Measurements from ENCODE around the gene RPRD1B. TPM values are rescaled to one million over a fixed set of nuclear protein-coding genes. Genes with fewer than 3 reads are reported as not detected.
"Not testable (repeated sequence)": the region's sequence is repeated elsewhere in the genome, so short reads cannot be mapped to it uniquely, and the experiment has no call there.

Gene RPRD1B
- total and polyA plus RNA-seq, 4 donors = 5.8 to 34.3 (median 29.4) TPM

DNA sequence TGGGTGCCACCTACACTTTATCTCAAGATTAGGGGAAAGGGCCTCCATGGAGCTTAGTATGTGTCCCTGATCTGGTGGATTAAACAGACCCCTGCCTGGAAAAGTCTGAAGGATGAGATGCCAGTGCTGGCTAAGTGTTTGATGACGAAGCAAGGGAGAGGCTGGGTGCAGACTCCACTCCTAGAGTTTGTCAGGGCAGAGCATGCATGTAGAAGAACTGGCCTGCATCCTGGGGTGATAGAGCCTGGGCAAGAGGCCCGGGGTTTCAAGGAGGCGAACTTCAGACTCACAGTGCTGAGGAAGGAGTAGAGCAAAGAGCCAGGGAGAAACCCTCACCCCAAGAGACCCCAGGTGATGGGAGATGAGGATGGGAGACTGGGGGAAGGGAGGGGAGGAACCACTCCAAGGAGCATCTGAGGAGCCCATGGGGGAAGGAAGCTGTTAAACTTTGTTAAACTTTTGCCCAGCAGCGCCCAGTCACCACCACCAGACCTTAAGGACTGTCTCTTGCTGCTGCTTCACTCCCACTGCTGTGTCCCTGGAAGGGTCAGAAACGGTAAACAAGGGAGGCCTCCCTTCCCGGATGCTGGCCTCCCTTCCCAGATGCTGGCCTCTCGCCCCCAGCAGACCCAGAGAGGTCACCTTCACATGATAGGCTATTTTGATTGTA, 61.6 kb downstream of the RPRD1B start:
- H3K4me3 ChIP-seq (ENCODE audit: low read depth in 1 of 3, low read length in 3 of 3) = no peak overlapping the region
- H3K27ac ChIP-seq (ENCODE audit: low read depth in 1 of 2, low read length in 2 of 2) = peak overlapping the region; percentile 64 to 75
- H3K9me3 ChIP-seq (ENCODE audit: control insufficient read depth in 4 of 4, low read length in 3 of 4) = no peaks in the 10 kb centered on the region
- H3K4me1 ChIP-seq (ENCODE audit: control insufficient read depth in 4 of 4, insufficient read depth in 4 of 4, low read length in 3 of 4) = peaks cover 0 to 7% (median 3%) of the 10 kb centered on the region in 4 donors
- no peak for DNase-seq (ENCODE audit: low spot score)
- H3K36me3 ChIP-seq (ENCODE audit: control insufficient read depth in 4 of 4, insufficient read depth in 3 of 4, low read depth in 1 of 4, low read length in 3 of 4) = peaks cover 2 to 12% (median 10%) of the 10 kb centered on the region in 4 donors
- WGBS = 71% methylated on average over 7 of the region's 7 CpGs
- H3K9ac ChIP-seq (ENCODE audit: low read depth in 1 of 2, low read length in 2 of 2) = no peak overlapping the region
- TF ChIP-seq FOXA1 (IDR thresholded peaks at IDR 0.05) (no peak), NR2F2 (IDR thresholded peaks at IDR 0.05) (peak; percentile 90), FOXA2 (IDR thresholded peaks at IDR 0.05) (no peak)
- TF ChIP-seq, protein P1, sequence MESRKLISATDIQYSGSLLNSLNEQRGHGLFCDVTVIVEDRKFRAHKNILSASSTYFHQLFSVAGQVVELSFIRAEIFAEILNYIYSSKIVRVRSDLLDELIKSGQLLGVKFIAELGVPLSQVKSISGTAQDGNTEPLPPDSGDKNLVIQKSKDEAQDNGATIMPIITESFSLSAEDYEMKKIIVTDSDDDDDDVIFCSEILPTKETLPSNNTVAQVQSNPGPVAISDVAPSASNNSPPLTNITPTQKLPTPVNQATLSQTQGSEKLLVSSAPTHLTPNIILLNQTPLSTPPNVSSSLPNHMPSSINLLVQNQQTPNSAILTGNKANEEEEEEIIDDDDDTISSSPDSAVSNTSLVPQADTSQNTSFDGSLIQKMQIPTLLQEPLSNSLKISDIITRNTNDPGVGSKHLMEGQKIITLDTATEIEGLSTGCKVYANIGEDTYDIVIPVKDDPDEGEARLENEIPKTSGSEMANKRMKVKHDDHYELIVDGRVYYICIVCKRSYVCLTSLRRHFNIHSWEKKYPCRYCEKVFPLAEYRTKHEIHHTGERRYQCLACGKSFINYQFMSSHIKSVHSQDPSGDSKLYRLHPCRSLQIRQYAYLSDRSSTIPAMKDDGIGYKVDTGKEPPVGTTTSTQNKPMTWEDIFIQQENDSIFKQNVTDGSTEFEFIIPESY (IDR thresholded peaks at IDR 0.05) = no peak
- H3K27me3 ChIP-seq (ENCODE audit: control insufficient read depth in 4 of 4, insufficient read depth in 4 of 4, low read length in 3 of 4) = no peaks in the 10 kb centered on the region

DNA sequence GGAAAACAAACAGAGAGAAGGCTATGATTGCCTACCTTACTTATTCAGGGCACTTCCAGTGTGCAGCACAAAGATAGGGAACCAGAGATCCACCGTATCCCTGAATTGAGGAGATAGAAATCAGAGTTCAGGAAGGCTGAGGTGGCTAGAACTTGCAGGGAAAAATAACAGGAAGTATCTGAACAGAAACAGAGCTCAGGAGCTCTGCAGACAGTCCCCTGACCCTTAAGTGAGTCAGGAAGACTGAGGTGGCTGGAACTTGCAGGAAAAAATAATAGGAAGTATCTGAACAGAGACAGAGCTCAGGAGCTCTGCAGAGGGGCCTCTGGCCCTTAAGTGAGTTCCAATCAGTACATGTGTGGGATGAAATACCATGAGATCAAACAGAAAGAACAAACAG, 65.4 kb downstream of the RPRD1B start:
- H3K36me3 ChIP-seq (ENCODE audit: control insufficient read depth in 4 of 4, insufficient read depth in 3 of 4, low read depth in 1 of 4, low read length in 3 of 4) = no peaks in the 10 kb centered on the region
- H3K27ac ChIP-seq (ENCODE audit: low read depth in 1 of 2, low read length in 2 of 2) = no peak overlapping the region

DNA sequence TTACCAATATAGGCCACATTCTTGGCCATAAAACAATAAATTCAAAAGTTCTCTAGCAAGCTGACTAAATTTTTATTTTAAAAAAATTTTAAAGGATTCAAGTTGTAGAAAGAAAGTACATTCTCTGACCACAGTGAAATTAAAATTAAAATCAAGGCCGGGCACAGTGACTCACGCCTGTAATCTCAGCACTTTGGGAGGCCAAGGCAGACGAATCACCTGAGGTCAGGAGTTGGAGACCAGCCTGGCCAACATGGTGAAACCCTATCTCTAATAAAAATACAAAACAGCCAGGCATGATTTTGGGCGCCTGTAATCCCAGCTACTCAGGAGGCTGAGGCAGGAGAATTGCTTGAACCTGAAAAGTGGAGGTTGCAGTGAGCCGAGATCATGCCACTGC, 68.7 kb downstream of the RPRD1B start:
- H3K9ac ChIP-seq (ENCODE audit: low read depth in 1 of 2, low read length in 2 of 2); H3K4me1 ChIP-seq (ENCODE audit: control insufficient read depth in 4 of 4, insufficient read depth in 4 of 4, low read length in 3 of 4); DNase-seq (ENCODE audit: low spot score); H3K27me3 ChIP-seq (ENCODE audit: control insufficient read depth in 4 of 4, insufficient read depth in 4 of 4, low read length in 3 of 4); H3K4me3 ChIP-seq (ENCODE audit: low read depth in 1 of 3, low read length in 3 of 3); H3K9me3 ChIP-seq (ENCODE audit: control insufficient read depth in 4 of 4, low read length in 3 of 4); H3K27ac ChIP-seq (ENCODE audit: low read depth in 1 of 2, low read length in 2 of 2); H3K36me3 ChIP-seq (ENCODE audit: control insufficient read depth in 4 of 4, insufficient read depth in 3 of 4, low read depth in 1 of 4, low read length in 3 of 4): not testable (repeated sequence)
- WGBS = 97% methylated on average over 5 of the region's 5 CpGs

More for the DNA sequence above, 65.4 kb downstream of the RPRD1B start:
- 87% methylated on average over 1 of the region's 1 CpG for WGBS
- no peak for DNase-seq (ENCODE audit: low spot score)
- Histone ChIP-seq H3K9me3 (ENCODE audit: control insufficient read depth in 4 of 4, low read length in 3 of 4) (no peaks in the 10 kb centered on the region), H3K4me3 (ENCODE audit: low read depth in 1 of 3, low read length in 3 of 3) (no peak overlapping the region), H3K27me3 (ENCODE audit: control insufficient read depth in 4 of 4, insufficient read depth in 4 of 4, low read length in 3 of 4) (no peaks in the 10 kb centered on the region), H3K9ac (ENCODE audit: low read depth in 1 of 2, low read length in 2 of 2) (no peak overlapping the region), H3K4me1 (ENCODE audit: control insufficient read depth in 4 of 4, insufficient read depth in 4 of 4, low read length in 3 of 4) (peaks cover 0 to 4% (median 2%) of the 10 kb centered on the region in 4 donors)
- no peak for TF ChIP-seq FOXA1 (IDR thresholded peaks at IDR 0.05)
- TF ChIP-seq EGR1 (IDR thresholded peaks at IDR 0.05; ENCODE audit: low read depth in 2 of 2) = no peak
- TF ChIP-seq, protein P2, sequence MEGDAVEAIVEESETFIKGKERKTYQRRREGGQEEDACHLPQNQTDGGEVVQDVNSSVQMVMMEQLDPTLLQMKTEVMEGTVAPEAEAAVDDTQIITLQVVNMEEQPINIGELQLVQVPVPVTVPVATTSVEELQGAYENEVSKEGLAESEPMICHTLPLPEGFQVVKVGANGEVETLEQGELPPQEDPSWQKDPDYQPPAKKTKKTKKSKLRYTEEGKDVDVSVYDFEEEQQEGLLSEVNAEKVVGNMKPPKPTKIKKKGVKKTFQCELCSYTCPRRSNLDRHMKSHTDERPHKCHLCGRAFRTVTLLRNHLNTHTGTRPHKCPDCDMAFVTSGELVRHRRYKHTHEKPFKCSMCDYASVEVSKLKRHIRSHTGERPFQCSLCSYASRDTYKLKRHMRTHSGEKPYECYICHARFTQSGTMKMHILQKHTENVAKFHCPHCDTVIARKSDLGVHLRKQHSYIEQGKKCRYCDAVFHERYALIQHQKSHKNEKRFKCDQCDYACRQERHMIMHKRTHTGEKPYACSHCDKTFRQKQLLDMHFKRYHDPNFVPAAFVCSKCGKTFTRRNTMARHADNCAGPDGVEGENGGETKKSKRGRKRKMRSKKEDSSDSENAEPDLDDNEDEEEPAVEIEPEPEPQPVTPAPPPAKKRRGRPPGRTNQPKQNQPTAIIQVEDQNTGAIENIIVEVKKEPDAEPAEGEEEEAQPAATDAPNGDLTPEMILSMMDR (IDR thresholded peaks at IDR 0.05; ENCODE audit: low read depth, low read length, missing input control) = no peak
- TF ChIP-seq HNF4A (conservative IDR thresholded peaks at IDR 0.05) = no peak
- TF ChIP-seq, protein P3, sequence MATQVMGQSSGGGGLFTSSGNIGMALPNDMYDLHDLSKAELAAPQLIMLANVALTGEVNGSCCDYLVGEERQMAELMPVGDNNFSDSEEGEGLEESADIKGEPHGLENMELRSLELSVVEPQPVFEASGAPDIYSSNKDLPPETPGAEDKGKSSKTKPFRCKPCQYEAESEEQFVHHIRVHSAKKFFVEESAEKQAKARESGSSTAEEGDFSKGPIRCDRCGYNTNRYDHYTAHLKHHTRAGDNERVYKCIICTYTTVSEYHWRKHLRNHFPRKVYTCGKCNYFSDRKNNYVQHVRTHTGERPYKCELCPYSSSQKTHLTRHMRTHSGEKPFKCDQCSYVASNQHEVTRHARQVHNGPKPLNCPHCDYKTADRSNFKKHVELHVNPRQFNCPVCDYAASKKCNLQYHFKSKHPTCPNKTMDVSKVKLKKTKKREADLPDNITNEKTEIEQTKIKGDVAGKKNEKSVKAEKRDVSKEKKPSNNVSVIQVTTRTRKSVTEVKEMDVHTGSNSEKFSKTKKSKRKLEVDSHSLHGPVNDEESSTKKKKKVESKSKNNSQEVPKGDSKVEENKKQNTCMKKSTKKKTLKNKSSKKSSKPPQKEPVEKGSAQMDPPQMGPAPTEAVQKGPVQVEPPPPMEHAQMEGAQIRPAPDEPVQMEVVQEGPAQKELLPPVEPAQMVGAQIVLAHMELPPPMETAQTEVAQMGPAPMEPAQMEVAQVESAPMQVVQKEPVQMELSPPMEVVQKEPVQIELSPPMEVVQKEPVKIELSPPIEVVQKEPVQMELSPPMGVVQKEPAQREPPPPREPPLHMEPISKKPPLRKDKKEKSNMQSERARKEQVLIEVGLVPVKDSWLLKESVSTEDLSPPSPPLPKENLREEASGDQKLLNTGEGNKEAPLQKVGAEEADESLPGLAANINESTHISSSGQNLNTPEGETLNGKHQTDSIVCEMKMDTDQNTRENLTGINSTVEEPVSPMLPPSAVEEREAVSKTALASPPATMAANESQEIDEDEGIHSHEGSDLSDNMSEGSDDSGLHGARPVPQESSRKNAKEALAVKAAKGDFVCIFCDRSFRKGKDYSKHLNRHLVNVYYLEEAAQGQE (IDR thresholded peaks at IDR 0.05) = no peak
- TF ChIP-seq RXRA (IDR thresholded peaks at IDR 0.05) = no peak
- TF ChIP-seq, protein P4, sequence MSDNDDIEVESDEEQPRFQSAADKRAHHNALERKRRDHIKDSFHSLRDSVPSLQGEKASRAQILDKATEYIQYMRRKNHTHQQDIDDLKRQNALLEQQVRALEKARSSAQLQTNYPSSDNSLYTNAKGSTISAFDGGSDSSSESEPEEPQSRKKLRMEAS (IDR thresholded peaks at IDR 0.05) = no peak
- TF ChIP-seq, protein P1 (IDR thresholded peaks at IDR 0.05) = no peak
- TF ChIP-seq TAF1 (conservative IDR thresholded peaks at IDR 0.05) = no peak
- TF ChIP-seq JUND (IDR thresholded peaks at IDR 0.05) = no peak
- TF ChIP-seq HNF4G (IDR thresholded peaks at IDR 0.05) = no peak
- no peak for TF ChIP-seq GABPA (IDR thresholded peaks at IDR 0.05 in 1 of 2, conservative IDR thresholded peaks at IDR 0.05 in 1 of 2)
- no peak for TF ChIP-seq NR2F2 (IDR thresholded peaks at IDR 0.05)
- TF ChIP-seq YY1 (IDR thresholded peaks at IDR 0.05) = no peak
- no peak for TF ChIP-seq RAD21 (IDR thresholded peaks at IDR 0.05)
- no peak for TF ChIP-seq FOXA2 (IDR thresholded peaks at IDR 0.05)
- TF ChIP-seq SP1 (IDR thresholded peaks at IDR 0.05) = no peak
- TF ChIP-seq, protein P5, sequence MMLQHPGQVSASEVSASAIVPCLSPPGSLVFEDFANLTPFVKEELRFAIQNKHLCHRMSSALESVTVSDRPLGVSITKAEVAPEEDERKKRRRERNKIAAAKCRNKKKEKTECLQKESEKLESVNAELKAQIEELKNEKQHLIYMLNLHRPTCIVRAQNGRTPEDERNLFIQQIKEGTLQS (IDR thresholded peaks at IDR 0.05) = no peak
